Tibial artery (tissue), 4 donors: ENCODE results near the gene LNP1.
A peak's percentile ranks its signal among the peaks of the same experiment; 100 is the strongest.

Experiments
- DNase-seq, 2 donors: peaks; one replicate each; pipeline ENCODE4 v3.0.0-alpha.2; 2019
- H3K27ac ChIP-seq, 2 donors: fragments of 200-600 bp; sonication (generic) in 1 of 2; 1 replicate in 1 of 2; 2 replicates in 1 of 2; pipeline ENCODE4 v1.5.1; 2018 to 2019; ENCODE audit warnings: mild to moderate bottlenecking in 1 of 2
- H3K27me3 ChIP-seq, 2 donors: fragments of 200-600 bp; sonication (generic) in 1 of 2; one replicate each; pipeline versions ENCODE4 v1.5.1 to v1.6.0; 2016 to 2019
- H3K36me3 ChIP-seq, 3 donors: fragments of 200-600 bp; sonication (generic) in 2 of 3; one replicate each; pipeline ENCODE4 v1.5.1; 2016 to 2019; ENCODE audit warnings: mild to moderate bottlenecking in 2 of 3
- H3K4me1 ChIP-seq, 4 donors: fragments of 200-600 bp; sonication (generic) in 2 of 4; 1 replicate in 3 of 4; 2 replicates in 1 of 4; pipeline ENCODE4 v1.5.1; 2016 to 2019
- H3K4me3 ChIP-seq, 2 donors: fragments of 200-600 bp; sonication (generic) in 1 of 2; 1 replicate in 1 of 2; 2 replicates in 1 of 2; pipeline ENCODE4 v1.5.1; 2018 to 2019; ENCODE audit warnings: mild to moderate bottlenecking in 2 of 2
- H3K9me3 ChIP-seq, 3 donors: fragments of 200-600 bp; sonication (generic) in 1 of 3; one replicate each; pipeline ENCODE4 v1.5.1; 2016 to 2019
- intact Hi-C: fragments of 100-400 bp; cut with DNase I; formaldehyde crosslinking; loops from one replicate; pipeline ENCODE4 v1.15.0; 2023; ENCODE audit warnings: low total_unique reads
- TF ChIP-seq, protein P1 (sequence below), 2 experiments: fragments of 200-600 bp in 1 of 2; fragments of 450-650 bp in 1 of 2; IDR thresholded peaks; one replicate each; pipeline ENCODE4 v1.5.1; 2017 to 2019; ENCODE audit warnings: antibody characterized with exemption in 2 of 2, mild to moderate bottlenecking in 1 of 2, moderate library complexity in 1 of 2

Gene LNP1

DNA sequence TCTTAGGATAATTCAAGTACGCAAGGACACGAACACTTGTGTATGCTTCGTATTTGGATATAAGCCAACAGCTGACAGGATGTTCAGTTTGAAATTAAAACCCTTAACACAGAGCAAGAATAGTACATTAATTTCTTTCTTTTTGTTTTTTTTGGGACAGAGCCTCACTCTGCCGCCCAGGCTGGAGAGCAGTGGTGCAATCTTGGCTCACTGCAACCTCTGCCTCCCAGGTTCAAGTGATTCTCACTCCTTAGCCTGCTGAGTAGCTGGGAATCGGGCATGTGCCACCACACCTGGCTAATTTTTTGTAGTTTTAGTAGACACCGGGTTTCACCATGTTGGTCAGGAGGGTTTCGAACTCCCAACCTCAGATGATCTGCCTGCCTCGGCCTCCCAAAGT is 32.9 kb upstream of the LNP1 start:
- Histone ChIP-seq H3K4me1 (no peaks in the 10 kb centered on the region), H3K9me3 (no peaks in the 10 kb centered on the region), H3K4me3 (no peak overlapping the region), H3K27me3 (no peaks in the 10 kb centered on the region), H3K36me3 (peaks cover 45 to 69% (median 59%) of the 10 kb centered on the region in 3 donors), H3K27ac (no peak overlapping the region)
- intact Hi-C loops = no loop called here
- TF ChIP-seq, protein P1, sequence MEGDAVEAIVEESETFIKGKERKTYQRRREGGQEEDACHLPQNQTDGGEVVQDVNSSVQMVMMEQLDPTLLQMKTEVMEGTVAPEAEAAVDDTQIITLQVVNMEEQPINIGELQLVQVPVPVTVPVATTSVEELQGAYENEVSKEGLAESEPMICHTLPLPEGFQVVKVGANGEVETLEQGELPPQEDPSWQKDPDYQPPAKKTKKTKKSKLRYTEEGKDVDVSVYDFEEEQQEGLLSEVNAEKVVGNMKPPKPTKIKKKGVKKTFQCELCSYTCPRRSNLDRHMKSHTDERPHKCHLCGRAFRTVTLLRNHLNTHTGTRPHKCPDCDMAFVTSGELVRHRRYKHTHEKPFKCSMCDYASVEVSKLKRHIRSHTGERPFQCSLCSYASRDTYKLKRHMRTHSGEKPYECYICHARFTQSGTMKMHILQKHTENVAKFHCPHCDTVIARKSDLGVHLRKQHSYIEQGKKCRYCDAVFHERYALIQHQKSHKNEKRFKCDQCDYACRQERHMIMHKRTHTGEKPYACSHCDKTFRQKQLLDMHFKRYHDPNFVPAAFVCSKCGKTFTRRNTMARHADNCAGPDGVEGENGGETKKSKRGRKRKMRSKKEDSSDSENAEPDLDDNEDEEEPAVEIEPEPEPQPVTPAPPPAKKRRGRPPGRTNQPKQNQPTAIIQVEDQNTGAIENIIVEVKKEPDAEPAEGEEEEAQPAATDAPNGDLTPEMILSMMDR (IDR thresholded peaks at IDR 0.05) = no peak
- no peak for DNase-seq

GRCh38 chr3:100370756-100371155 is 30.6 kb upstream of the LNP1 start:
- Histone ChIP-seq H3K9me3 (no peaks in the 10 kb centered on the region), H3K27me3 (no peaks in the 10 kb centered on the region), H3K4me1 (no peaks in the 10 kb centered on the region), H3K4me3 (no peak overlapping the region), H3K36me3 (peaks cover 37 to 48% (median 37%) of the 10 kb centered on the region in 3 donors), H3K27ac (no peak overlapping the region)
- intact Hi-C loops = no loop called here
- no peak for DNase-seq
- TF ChIP-seq, protein P1 (IDR thresholded peaks at IDR 0.05) = no peak

GRCh38 chr3:100374521-100374920 is 26.8 kb upstream of the LNP1 start:
- no peaks in the 10 kb centered on the region for H3K9me3 ChIP-seq
- peaks cover 44 to 50% (median 48%) of the 10 kb centered on the region in 3 donors for H3K36me3 ChIP-seq
- no peaks in the 10 kb centered on the region for H3K4me1 ChIP-seq
- no peak for DNase-seq
- H3K27ac ChIP-seq = no peak overlapping the region
- TF ChIP-seq, protein P1 (IDR thresholded peaks at IDR 0.05) = no peak
- no peaks in the 10 kb centered on the region for H3K27me3 ChIP-seq
- intact Hi-C loops = no loop called here
- no peak overlapping the region for H3K4me3 ChIP-seq

DNA sequence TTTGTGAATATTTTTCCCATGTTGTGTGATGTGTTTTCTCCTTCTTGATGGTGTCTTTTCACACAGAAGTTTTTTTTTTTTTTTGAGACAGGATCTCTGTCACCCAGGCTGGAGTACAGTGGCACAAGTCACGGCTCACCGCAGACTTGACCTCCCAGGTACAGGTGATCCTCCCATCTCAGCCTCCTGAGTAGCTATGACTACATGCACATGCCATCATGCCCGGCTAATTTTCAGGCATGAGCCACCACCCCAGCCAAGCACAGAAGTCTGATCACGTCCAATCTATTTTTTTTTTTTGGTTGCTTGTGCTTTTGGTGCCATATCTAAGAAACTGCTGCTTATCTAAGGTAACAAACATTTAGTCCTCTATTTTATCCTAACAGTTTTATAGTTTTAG is 25.0 kb upstream of the LNP1 start:
- Histone ChIP-seq H3K4me1 (no peaks in the 10 kb centered on the region), H3K36me3 (peaks cover 51 to 64% (median 57%) of the 10 kb centered on the region in 3 donors), H3K27ac (no peak overlapping the region), H3K9me3 (no peaks in the 10 kb centered on the region), H3K4me3 (no peak overlapping the region), H3K27me3 (no peaks in the 10 kb centered on the region)
- TF ChIP-seq, protein P1 (IDR thresholded peaks at IDR 0.05) = no peak
- intact Hi-C loops = no loop called here
- DNase-seq = no peak

DNA sequence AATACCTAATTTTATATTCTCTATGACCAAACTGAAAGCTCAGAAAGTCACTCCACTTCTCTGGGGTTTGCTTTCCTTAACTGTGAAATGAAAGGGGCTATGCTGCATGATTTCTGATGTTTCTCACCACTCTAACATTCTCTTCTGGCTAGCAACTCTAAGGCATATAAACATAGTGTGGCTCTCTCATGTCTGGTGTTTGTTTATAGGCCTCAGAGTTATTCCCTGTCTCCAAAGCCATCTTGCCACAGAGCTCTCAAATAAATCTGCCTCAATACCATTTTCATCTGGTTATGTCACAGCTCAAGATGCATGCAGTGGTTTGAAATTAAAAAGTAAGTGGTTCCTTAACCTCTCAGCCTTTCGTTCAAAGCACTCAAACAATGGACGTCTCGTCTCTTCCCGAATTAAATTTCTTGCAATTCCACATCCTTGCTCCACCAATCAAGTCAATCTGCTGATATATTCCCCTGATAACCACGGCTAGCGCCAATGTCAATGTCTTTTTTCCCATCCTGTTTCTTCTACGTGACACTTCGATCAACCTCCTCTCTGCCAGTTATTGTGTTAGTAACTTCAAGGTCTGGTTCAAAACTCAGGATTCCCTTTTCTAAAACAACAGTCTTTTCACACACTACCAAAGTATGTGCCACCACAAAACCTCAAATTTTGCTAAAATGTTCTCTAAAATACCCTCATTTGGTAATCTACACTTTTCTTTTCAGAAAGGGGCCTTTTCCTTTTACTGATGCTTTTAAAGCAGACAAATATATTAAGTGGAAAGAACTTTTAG is 16.4 kb upstream of the LNP1 start:
- H3K36me3 ChIP-seq = peaks cover 40 to 43% (median 42%) of the 10 kb centered on the region in 3 donors

More for the DNA sequence above, 16.4 kb upstream of the LNP1 start:
- no peak for DNase-seq
- TF ChIP-seq, protein P1 (IDR thresholded peaks at IDR 0.05) = no peak
- H3K9me3 ChIP-seq = peaks cover 0 to 12% (median 4%) of the 10 kb centered on the region in 3 donors
- H3K4me1 ChIP-seq = peaks cover 0 to 38% (median 25%) of the 10 kb centered on the region in 4 donors
- no peak overlapping the region for H3K4me3 ChIP-seq
- no peaks in the 10 kb centered on the region for H3K27me3 ChIP-seq
- intact Hi-C loops = no loop called here
- peak overlapping the region in 1 of 2 donors; percentile 26 for H3K27ac ChIP-seq
